GM21367 (cell line): ENCODE results near the gene ZNF362.

ENCODE experiments used
- ATAC-seq: cut with Tn5 transposase; IDR thresholded peaks from one replicate; pipeline ENCODE4 v1.9.1; 2021; ENCODE audit not compliant: unreplicated experiment

ZNF362 gene

DNA sequence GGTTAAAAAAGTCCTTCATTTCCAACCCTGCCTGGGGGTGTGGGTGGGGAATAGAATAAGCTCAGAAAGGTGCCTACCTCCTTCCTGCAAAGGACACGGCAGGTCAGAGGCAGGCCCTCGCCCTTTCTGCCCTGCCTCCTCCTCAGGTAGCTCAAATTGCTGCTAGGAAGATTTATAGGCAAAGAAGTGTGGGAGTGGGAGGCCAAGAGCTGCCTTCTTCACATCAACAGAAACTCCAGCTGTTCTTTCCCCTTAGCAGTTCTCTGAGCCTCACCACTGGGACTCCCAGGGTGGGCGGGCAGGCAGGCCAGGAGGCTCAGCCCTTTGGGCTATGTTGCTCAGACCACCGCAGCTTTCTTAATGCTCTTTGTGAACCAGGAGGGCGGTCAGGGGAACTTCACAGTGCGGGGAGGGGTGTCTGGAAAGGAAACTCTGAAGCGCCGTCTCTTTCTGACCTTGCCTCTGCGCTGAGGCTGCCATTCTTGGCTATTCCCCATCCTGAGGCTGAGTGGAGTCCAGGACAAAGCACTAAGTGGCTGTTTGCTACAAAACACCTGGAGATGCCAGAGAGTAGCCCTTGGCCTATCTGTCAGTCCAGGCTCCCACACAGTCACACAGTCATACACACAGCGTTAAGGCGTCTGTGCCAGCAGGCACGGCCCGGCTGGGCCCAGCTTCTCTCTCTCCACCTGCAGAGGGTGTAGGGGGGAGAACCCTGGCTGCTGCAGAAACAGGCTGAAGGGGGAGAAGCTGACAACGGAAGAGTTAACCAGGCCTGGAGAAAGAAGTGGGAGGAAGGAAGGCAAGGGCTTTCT, 67.6 kb downstream of the ZNF362 start:
- ATAC-seq, result no peak

DNA sequence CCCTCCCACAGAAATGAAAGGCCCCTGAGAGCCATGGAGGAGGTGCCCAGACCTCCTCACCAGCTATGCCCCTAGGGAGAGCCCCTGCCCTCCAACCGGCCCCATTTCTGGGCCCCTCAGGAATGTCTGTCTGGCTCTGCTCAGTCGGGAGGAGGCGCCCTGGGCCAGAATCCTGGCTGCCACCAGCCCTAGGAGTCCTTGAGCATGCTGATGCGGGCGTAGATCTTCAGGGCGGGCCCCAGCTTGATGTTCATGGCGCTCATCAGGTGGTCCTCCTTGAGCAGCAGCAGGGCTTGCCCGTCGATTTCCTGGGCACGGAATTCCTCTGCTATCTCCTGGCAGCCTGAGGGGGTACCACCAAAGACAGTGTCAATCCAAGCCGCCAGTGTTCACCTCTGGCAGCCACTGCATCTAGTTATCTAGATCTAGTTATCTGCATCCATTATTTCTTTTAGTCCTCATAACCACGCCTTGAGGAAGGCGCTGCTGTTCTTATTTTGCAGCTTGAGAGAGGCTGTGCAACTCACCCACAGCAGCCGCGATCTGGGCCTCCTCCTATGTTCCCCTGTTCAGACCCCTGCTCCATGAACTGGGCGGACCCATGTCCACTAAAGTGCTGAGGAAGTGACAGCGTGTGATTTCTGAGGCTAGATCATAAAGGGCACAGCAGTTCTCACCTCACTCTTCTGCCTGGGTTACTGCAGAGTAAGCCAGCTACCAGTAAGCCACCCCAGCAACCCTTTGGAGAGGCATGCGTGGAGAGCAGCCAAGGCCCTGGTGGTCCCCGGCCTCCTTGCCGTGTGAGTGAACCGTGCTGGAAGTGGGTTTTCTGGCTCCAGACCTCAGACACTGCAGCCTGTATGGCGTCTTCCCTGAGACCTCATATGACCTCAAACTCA, 68.6 kb downstream of the ZNF362 start:
- ATAC-seq, result no peak

DNA sequence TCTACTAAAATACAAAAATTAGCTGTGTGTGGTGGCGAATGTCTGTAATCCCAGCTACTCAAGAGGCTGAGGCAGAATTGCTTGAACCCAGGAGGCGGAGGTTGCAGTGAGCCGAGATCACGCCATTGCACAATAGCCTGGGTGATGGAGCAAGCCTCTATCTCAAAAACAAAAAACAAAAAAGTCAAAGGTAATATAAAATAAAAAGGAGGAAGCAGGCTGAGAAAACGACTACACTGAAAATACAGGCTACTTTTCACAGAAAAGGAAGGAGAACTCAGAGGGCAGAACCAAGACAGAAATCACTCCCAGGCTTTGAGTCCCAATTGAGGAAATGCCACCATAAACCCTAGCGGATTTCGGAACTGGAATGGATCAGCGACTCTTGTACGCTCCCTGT, 70.5 kb downstream of the ZNF362 start:
- no peak for ATAC-seq

GRCh38 chr1:33327587-33328325, 71.5 kb downstream of the ZNF362 start:
- no peak for ATAC-seq

DNA sequence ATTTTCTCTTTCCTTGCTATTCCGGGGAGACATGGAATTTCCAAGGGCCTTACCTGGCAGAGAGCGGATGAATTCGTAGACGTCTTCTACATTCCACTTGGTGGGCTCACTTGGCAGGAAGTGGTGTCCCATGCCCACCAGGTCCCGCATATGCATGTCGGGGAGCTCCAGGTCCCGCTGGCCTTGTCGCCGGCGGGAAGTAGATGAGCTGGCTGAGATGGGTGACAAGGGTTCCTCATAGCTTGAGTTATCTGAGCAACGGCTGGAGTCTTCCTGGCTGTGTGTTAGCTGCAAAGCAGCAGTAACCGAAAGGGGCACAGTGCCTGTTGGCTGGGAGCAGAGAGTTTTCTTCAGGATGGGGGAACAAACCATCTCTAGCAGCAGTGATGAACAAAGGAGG, 72.5 kb downstream of the ZNF362 start:
- ATAC-seq, result no peak

- no peak for ATAC-seq
Measured at GRCh38 chr1:33329600-33330305, 73.5 kb downstream of the ZNF362 start.

- ATAC-seq, result no peak
Measured at GRCh38 chr1:33330361-33330890, 74.1 kb downstream of the ZNF362 start.

DNA sequence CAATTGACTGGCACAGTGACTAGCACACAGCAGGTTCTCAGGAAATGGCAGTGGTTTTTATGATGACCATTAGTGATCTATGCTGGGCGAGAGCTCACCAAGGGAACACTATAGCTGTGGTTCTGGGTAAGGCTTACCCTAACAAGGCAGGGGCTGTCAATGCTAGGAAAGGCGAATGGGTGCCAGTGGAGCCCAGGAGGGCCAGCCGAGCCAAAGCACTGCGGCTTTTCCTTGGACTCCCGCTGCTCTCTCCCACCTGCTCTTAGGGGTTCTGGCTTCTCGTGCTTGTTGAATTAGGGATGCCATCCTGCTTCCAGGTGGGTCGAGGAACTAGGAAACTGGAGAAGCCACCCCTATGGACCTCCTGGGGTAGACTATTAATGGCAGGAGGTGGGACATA, 74.6 kb downstream of the ZNF362 start:
- ATAC-seq, result no peak

- no peak for ATAC-seq
Measured at GRCh38 chr1:33331444-33332356, 75.4 kb downstream of the ZNF362 start.

GRCh38 chr1:33332357-33332789, 76.1 kb downstream of the ZNF362 start:
- no peak for ATAC-seq

- ATAC-seq, result no peak
Measured at GRCh38 chr1:33332881-33333280, 76.6 kb downstream of the ZNF362 start.

DNA sequence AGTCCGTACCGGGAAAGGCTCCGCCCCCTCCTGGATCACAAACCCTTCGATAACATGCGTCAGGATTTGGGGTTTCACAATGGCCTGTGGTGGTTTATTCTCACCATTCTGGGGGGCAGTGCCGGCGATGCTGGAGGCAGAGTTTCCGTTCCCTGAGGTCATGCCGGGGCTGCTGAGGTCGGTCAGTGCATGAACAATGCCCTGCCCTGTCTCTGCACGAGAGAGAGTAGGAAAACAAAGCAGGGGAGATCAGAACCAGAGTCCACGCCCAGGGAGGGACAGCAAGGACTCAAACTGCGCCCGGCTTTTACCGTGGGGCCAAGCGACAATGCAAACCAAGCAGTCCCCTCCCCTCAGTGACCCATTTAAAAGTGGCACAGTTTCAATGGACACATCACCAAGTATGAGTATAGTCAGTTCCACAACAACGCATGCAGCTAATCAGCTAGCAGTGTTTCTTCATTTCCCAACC, 77.8 kb downstream of the ZNF362 start:
- no peak for ATAC-seq

GRCh38 chr1:33335020-33335419, 78.7 kb downstream of the ZNF362 start:
- no peak for ATAC-seq

GRCh38 chr1:33336580-33336979, 80.3 kb downstream of the ZNF362 start:
- ATAC-seq, result no peak

DNA sequence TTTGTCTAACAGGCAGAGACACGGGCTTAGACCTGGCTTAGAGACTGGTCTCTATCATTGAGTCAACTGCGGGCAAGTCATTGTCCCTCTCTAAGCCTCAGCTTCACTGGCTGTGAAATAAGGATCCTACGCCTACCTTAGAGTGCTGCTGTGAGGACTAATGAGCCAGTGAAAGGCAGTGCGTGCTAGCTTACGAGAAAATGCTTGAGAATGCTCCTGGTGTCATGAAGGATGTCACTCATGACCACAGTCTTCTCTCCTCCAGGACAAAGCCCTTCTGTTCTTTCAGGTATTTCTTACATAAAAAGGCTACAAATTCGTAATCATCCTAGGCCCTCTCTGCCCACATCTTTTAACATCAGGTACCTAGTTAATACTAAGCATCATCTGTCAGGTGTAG, 81.1 kb downstream of the ZNF362 start:
- no peak for ATAC-seq

GRCh38 chr1:33338048-33338439, 81.8 kb downstream of the ZNF362 start:
- no peak for ATAC-seq

DNA sequence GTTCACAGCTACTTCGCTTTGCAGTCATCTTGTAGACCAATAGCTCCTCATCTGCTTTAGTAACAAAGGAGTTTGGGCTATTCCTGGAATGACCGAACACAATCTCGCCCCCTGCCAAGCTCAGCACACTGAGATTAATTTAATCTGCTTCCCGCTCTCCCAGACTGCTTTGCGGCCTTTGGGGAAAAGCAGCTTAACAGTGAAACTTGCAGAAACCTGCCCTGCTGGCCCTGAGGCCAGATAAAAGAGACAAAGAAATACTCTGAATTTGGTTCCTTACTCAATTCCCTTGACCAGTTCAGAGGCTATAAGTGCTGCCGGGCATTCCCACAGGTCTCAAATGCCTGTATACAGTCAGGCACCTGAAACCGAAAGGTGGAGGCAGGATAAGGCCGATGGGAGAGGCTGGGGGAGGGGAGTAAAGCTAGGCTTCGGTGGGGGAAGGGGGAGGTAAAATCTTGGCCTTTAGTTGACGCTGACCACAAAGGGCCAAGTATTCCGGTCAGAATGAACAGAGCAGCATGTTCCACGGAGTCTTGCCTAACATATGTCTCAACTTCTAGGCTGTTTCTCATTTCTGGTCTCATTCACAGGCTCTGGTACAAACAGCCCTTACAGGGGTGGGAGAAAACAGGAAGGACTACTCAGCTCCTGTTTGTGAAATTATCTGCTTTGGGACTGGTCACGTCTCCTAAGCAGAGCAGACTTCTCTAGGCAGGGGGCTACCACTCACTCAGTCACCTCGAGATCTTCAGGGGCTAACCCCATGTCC, 82.3 kb downstream of the ZNF362 start:
- ATAC-seq, result no peak

DNA sequence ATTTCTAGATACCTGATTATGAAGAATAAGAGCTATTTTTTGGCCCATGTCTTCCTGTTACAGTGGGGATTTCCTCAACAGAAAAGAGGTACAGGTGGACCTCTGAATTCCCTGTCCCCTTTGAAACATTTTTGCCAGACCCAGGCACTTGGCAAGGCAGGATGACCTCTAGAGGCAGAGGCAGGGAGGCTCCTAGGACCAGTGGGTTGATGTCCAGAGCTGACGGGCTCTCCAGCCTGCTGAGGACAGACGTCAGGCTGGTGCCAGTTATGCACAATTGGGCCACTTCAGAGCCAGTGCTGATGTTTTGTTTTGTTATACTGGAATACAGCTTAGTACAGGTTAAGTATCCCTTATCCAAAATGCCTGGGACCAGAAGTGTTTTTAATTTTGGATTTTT, 83.1 kb downstream of the ZNF362 start:
- no peak for ATAC-seq

- ATAC-seq, result no peak
Measured at GRCh38 chr1:33341190-33341589, 84.9 kb downstream of the ZNF362 start.
